Measurements from ENCODE around the gene MLYCD.

Gene MLYCD

GRCh38 chr16:83957296-83957855, 58.5 kb downstream of the MLYCD start:
- DNase-seq, result no peak

DNA sequence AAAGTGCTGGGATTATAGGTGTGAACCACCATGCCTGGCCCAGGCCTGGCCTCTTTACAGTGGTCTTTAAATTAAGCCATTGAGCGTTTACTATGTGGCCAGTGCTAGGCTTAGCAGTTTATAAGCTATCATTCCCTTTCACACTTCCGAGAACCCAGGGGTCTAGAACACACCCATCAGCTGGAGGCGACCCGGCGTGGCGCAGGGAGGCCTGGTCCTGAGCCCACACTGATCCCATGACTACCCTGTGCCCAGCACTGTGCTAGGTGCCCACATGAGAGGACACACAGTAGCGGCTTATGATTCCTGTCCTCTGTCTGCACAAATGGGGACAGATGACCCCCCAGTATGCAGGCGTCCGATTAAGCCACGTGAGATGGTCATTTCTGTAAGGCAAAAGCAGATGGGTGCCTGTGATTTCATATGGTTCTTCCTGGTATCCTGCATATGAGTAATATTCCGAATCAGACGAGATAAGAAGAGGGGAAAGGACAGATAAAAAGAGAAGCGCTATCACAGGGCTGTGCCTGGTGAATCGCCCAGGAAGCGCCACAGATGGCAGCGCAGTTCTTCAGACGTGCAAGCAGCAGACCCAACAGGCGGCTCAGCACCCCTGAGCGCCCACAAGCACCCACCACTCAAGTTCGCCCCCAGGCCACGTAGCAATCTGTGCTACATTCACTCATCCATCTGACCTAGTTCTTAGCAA, 59.4 kb downstream of the MLYCD start:
- no peak for DNase-seq

DNA sequence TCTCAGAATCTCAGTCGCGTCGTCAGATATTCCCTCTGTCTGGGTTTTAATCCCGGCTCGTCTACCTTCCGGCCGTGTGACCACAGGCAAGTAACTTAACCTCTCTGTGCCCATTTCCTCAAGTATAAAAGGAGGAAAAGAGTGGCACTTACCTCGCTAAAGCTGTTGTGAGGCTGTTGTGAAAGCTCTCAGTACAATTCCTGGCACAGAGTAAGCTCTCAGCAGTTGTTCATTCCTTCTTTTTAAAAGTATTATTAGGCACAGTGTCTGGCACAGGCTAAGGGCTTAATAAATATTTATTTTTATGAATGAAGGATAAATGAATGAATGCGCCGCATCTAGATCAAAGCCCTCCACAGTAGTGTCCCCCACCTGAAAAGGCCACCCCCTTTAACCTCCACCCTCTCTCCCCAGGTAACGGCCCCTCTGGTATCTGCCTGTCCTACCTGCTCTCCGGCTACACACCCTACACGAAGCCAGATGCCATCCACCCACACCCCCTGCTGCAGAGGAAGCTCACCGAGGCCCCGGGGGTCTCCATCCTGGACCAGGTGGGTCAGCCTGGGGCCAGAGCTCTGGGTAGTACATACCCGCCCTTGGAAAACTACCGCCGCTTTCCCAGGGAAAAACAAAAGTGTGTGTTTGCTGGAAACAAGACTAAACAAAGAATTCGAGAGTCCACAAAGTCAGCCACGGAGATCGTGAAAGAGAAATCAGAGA, 60.1 kb downstream of the MLYCD start:
- DNase-seq, result no peak

GRCh38 chr16:83959656-83960434, 60.9 kb downstream of the MLYCD start:
- peak; percentile 43 to 77 (median 66) for DNase-seq

GRCh38 chr16:83960521-83961249, 61.8 kb downstream of the MLYCD start:
- no peak for DNase-seq

GRCh38 chr16:83961591-83961990, 62.7 kb downstream of the MLYCD start:
- no peak for DNase-seq

- DNase-seq, result no peak
These were observed 64.6 kb downstream of the MLYCD start for GRCh38 chr16:83963277-83964119.

- DNase-seq, result no peak
These were observed 65.9 kb downstream of the MLYCD start for GRCh38 chr16:83964684-83965443.

GRCh38 chr16:83965444-83966152, 66.7 kb downstream of the MLYCD start:
- DNase-seq, result no peak

- no peak for DNase-seq
These were observed 67.3 kb downstream of the MLYCD start for GRCh38 chr16:83966153-83966696.

- no peak for DNase-seq
These were observed 68.2 kb downstream of the MLYCD start for GRCh38 chr16:83967091-83967490.

- peak; percentile 50 to 86 (median 66) for DNase-seq
These were observed 69.0 kb downstream of the MLYCD start, which contains the start of gene NECAB2 for GRCh38 chr16:83967838-83968305. Gene NECAB2, plus strand, starts transcription at chr16:83968244. Its CDS starts 405 bp downstream, at chr16:83968649.

GRCh38 chr16:83968306-83968851, 69.5 kb downstream of the MLYCD start:
- DNase-seq, result no peak

- DNase-seq, result no peak
These were observed 70.2 kb downstream of the MLYCD start for GRCh38 chr16:83968891-83969649.

DNA sequence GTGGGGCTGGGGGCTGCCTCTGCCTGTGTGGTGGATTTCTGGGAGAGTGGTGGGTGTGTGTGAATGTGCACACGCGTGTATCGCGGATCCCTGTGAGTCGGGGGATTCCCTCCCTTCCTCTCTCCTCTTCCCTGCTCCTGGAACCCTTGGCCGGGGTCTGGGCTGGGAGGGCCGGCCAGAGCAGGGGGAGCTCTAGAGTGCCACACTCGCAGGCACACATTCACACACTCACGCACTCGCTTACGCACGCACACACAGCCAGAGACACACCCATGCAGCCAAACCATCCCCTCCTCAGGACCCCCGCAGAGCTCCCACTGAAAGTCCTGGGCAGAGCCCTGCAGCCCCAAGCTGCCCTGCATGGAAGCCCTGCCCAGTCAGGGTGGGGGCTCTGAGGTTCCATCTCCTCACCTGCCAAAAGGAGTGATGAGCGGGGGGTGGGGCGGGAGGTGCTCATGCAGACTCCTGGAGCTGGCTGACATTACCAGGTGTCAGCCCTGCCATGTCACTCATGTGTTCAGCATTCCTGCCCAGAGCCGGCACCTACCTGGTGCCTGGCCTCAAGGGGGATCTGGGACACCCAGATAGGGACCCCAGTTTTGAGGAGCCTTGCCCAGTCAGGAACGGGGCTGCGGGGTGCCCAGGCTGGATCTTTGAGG, 71.0 kb downstream of the MLYCD start:
- no peak for DNase-seq

- DNase-seq, result no peak
These were observed 71.5 kb downstream of the MLYCD start for GRCh38 chr16:83970430-83970815.
